GM21360 (cell line): ENCODE data around the gene COTL1.
"Not testable (repeated sequence)": the region's sequence is repeated elsewhere in the genome, so short reads cannot be mapped to it uniquely, and the experiment has no call there.

Source experiments
- ATAC-seq: cut with Tn5 transposase; IDR thresholded peaks from one replicate; pipeline ENCODE4 v1.9.1; 2021; ENCODE audit warnings: mild to moderate bottlenecking, moderate library complexity; ENCODE audit not compliant: unreplicated experiment

Gene COTL1

GRCh38 chr16:84535408-84535807 is 82.5 kb downstream of the COTL1 start:
- ATAC-seq: no peak

GRCh38 chr16:84534815-84535214 is 83.1 kb downstream of the COTL1 start:
- ATAC-seq: no peak

- no peak for ATAC-seq
These were observed 84.9 kb downstream of the COTL1 start for GRCh38 chr16:84532855-84533486.

- ATAC-seq: no peak
These were observed 85.6 kb downstream of the COTL1 start for GRCh38 chr16:84532291-84532724.

- no peak for ATAC-seq
These were observed 86.2 kb downstream of the COTL1 start for GRCh38 chr16:84531671-84532111.

GRCh38 chr16:84530590-84530989 is 87.3 kb downstream of the COTL1 start:
- no peak for ATAC-seq

GRCh38 chr16:84529607-84530006 is 88.3 kb downstream of the COTL1 start:
- no peak for ATAC-seq

GRCh38 chr16:84528322-84528721 is 89.6 kb downstream of the COTL1 start:
- no peak for ATAC-seq

GRCh38 chr16:84527532-84528269 is 90.2 kb downstream of the COTL1 start:
- ATAC-seq: no peak

GRCh38 chr16:84526794-84527531 is 90.9 kb downstream of the COTL1 start:
- no peak for ATAC-seq

- ATAC-seq: not testable (repeated sequence)
These were observed 92.8 kb downstream of the COTL1 start for GRCh38 chr16:84524941-84525581.

GRCh38 chr16:84524346-84524920 is 93.4 kb downstream of the COTL1 start:
- no peak for ATAC-seq

GRCh38 chr16:84521497-84521770 is 96.4 kb downstream of the COTL1 start:
- no peak for ATAC-seq

GRCh38 chr16:84520725-84521496 is 97.0 kb downstream of the COTL1 start:
- ATAC-seq: no peak

GRCh38 chr16:84519855-84520254 is 98.0 kb downstream of the COTL1 start:
- no peak for ATAC-seq

- ATAC-seq: no peak
These were observed 99.0 kb downstream of the COTL1 start for GRCh38 chr16:84518804-84519341.

GRCh38 chr16:84518220-84518619 is 99.7 kb downstream of the COTL1 start:
- not testable (repeated sequence) for ATAC-seq

- no peak for ATAC-seq
These were observed 100.5 kb downstream of the COTL1 start for GRCh38 chr16:84517366-84517765.
